ENCODE measurements around the gene CNTNAP4.

The CNTNAP4 gene

DNA sequence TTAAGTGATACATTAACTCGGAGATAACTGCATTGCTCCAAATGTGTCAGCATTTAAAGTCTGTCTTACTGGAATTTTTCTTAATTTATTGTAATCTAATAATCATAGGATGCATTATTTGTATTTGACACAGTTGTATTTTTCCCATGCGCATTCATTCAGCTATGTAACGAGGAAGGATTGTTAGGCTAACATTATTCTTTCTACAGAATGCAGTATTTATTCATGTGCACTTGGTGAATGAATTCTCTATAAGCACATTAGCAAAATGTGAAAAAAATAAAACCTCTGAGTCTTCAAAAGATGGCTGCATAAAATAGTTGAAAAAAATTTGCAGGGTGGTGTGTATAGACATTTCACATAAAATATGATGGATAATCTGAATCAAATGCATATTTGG lies 168.6 kb downstream of the CNTNAP4 start:
- Histone ChIP-seq H3K27me3 (ENCODE audit: control insufficient read depth in 5 of 5, insufficient read depth in 4 of 5, low read length in 5 of 5) (no peaks in the 10 kb centered on the region), H3K4me1 (ENCODE audit: control insufficient read depth in 5 of 5, insufficient read depth in 5 of 5, low read length in 5 of 5) (no peaks in the 10 kb centered on the region), H3K36me3 (ENCODE audit: control insufficient read depth in 5 of 5, insufficient read depth in 5 of 5, low read length in 5 of 5) (no peaks in the 10 kb centered on the region)

GRCh38 chr16:76446251-76446650 lies 169.1 kb downstream of the CNTNAP4 start:
- Histone ChIP-seq H3K9ac (ENCODE audit: low read length in 5 of 5) (no peak overlapping the region), H3K27ac (ENCODE audit: low read depth, low read length) (no peak overlapping the region), H3K27me3 (ENCODE audit: control insufficient read depth in 5 of 5, insufficient read depth in 4 of 5, low read length in 5 of 5) (no peaks in the 10 kb centered on the region), H3K4me1 (ENCODE audit: control insufficient read depth in 5 of 5, insufficient read depth in 5 of 5, low read length in 5 of 5) (no peaks in the 10 kb centered on the region), H3K9me3 (ENCODE audit: control insufficient read depth in 5 of 5, low read length in 5 of 5) (peaks cover 0 to 3% (median 0%) of the 10 kb centered on the region in 5 donors), H3K4me3 (ENCODE audit: low read depth in 1 of 5, low read length in 5 of 5) (no peak overlapping the region), H3K36me3 (ENCODE audit: control insufficient read depth in 5 of 5, insufficient read depth in 5 of 5, low read length in 5 of 5) (no peaks in the 10 kb centered on the region)

More for the DNA sequence above, 168.6 kb downstream of the CNTNAP4 start:
- no peak overlapping the region for H3K27ac ChIP-seq (ENCODE audit: low read depth, low read length)
- H3K9ac ChIP-seq (ENCODE audit: low read length in 5 of 5) = no peak overlapping the region
- H3K9me3 ChIP-seq (ENCODE audit: control insufficient read depth in 5 of 5, low read length in 5 of 5) = peaks cover 0 to 3% (median 0%) of the 10 kb centered on the region in 5 donors
- H3K4me3 ChIP-seq (ENCODE audit: low read depth in 1 of 5, low read length in 5 of 5) = no peak overlapping the region

GRCh38 chr16:76450890-76451289 lies 173.7 kb downstream of the CNTNAP4 start:
- no peaks in the 10 kb centered on the region for H3K4me1 ChIP-seq (ENCODE audit: control insufficient read depth in 5 of 5, insufficient read depth in 5 of 5, low read length in 5 of 5)
- no peak overlapping the region for H3K9ac ChIP-seq (ENCODE audit: low read length in 5 of 5)
- H3K27me3 ChIP-seq (ENCODE audit: control insufficient read depth in 5 of 5, insufficient read depth in 4 of 5, low read length in 5 of 5) = no peaks in the 10 kb centered on the region
- no peaks in the 10 kb centered on the region for H3K9me3 ChIP-seq (ENCODE audit: control insufficient read depth in 5 of 5, low read length in 5 of 5)
- H3K36me3 ChIP-seq (ENCODE audit: control insufficient read depth in 5 of 5, insufficient read depth in 5 of 5, low read length in 5 of 5) = no peaks in the 10 kb centered on the region
- H3K4me3 ChIP-seq (ENCODE audit: low read depth in 1 of 5, low read length in 5 of 5) = no peak overlapping the region
- no peak overlapping the region for H3K27ac ChIP-seq (ENCODE audit: low read depth, low read length)

GRCh38 chr16:76455257-76455656 lies 178.1 kb downstream of the CNTNAP4 start:
- Histone ChIP-seq H3K27me3 (ENCODE audit: control insufficient read depth in 5 of 5, insufficient read depth in 4 of 5, low read length in 5 of 5) (no peaks in the 10 kb centered on the region), H3K4me3 (ENCODE audit: low read depth in 1 of 5, low read length in 5 of 5) (no peak overlapping the region), H3K4me1 (ENCODE audit: control insufficient read depth in 5 of 5, insufficient read depth in 5 of 5, low read length in 5 of 5) (no peaks in the 10 kb centered on the region), H3K9me3 (ENCODE audit: control insufficient read depth in 5 of 5, low read length in 5 of 5) (no peaks in the 10 kb centered on the region), H3K9ac (ENCODE audit: low read length in 5 of 5) (no peak overlapping the region), H3K27ac (ENCODE audit: low read depth, low read length) (no peak overlapping the region), H3K36me3 (ENCODE audit: control insufficient read depth in 5 of 5, insufficient read depth in 5 of 5, low read length in 5 of 5) (no peaks in the 10 kb centered on the region)

DNA sequence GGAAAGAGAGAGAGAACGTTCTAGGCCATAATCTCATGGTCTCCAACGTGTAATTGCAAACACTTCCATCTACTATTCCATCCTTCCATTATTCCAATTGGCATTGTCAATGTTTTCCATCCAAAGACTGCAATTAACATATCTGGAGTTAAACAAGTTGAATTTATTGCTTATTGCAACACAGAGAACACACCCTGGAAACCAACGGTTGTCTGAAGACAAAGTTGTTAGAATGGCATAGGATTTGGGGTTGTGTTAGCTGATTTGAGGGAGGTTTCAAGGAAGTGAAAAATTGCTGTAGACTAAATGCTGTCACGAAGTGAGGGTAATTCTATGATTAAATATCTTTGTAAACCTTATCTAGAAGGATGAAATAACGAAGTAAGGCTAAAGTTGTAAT lies 178.8 kb downstream of the CNTNAP4 start:
- Histone ChIP-seq H3K4me1 (ENCODE audit: control insufficient read depth in 5 of 5, insufficient read depth in 5 of 5, low read length in 5 of 5) (no peaks in the 10 kb centered on the region), H3K9ac (ENCODE audit: low read length in 5 of 5) (no peak overlapping the region), H3K27me3 (ENCODE audit: control insufficient read depth in 5 of 5, insufficient read depth in 4 of 5, low read length in 5 of 5) (no peaks in the 10 kb centered on the region), H3K36me3 (ENCODE audit: control insufficient read depth in 5 of 5, insufficient read depth in 5 of 5, low read length in 5 of 5) (no peaks in the 10 kb centered on the region), H3K27ac (ENCODE audit: low read depth, low read length) (no peak overlapping the region), H3K9me3 (ENCODE audit: control insufficient read depth in 5 of 5, low read length in 5 of 5) (no peaks in the 10 kb centered on the region), H3K4me3 (ENCODE audit: low read depth in 1 of 5, low read length in 5 of 5) (no peak overlapping the region)

GRCh38 chr16:76459111-76459510 lies 181.9 kb downstream of the CNTNAP4 start:
- Histone ChIP-seq H3K27ac (ENCODE audit: low read depth, low read length) (no peak overlapping the region), H3K9me3 (ENCODE audit: control insufficient read depth in 5 of 5, low read length in 5 of 5) (no peaks in the 10 kb centered on the region), H3K27me3 (ENCODE audit: control insufficient read depth in 5 of 5, insufficient read depth in 4 of 5, low read length in 5 of 5) (no peaks in the 10 kb centered on the region), H3K4me1 (ENCODE audit: control insufficient read depth in 5 of 5, insufficient read depth in 5 of 5, low read length in 5 of 5) (no peaks in the 10 kb centered on the region), H3K36me3 (ENCODE audit: control insufficient read depth in 5 of 5, insufficient read depth in 5 of 5, low read length in 5 of 5) (no peaks in the 10 kb centered on the region), H3K9ac (ENCODE audit: low read length in 5 of 5) (no peak overlapping the region), H3K4me3 (ENCODE audit: low read depth in 1 of 5, low read length in 5 of 5) (no peak overlapping the region)

GRCh38 chr16:76461836-76462235 lies 184.6 kb downstream of the CNTNAP4 start:
- no peak overlapping the region for H3K9ac ChIP-seq (ENCODE audit: low read length in 5 of 5)
- H3K9me3 ChIP-seq (ENCODE audit: control insufficient read depth in 5 of 5, low read length in 5 of 5) = no peaks in the 10 kb centered on the region
- H3K4me1 ChIP-seq (ENCODE audit: control insufficient read depth in 5 of 5, insufficient read depth in 5 of 5, low read length in 5 of 5) = no peaks in the 10 kb centered on the region
- H3K27ac ChIP-seq (ENCODE audit: low read depth, low read length) = no peak overlapping the region
- H3K36me3 ChIP-seq (ENCODE audit: control insufficient read depth in 5 of 5, insufficient read depth in 5 of 5, low read length in 5 of 5) = no peaks in the 10 kb centered on the region
- H3K27me3 ChIP-seq (ENCODE audit: control insufficient read depth in 5 of 5, insufficient read depth in 4 of 5, low read length in 5 of 5) = no peaks in the 10 kb centered on the region
- H3K4me3 ChIP-seq (ENCODE audit: low read depth in 1 of 5, low read length in 5 of 5) = no peak overlapping the region

DNA sequence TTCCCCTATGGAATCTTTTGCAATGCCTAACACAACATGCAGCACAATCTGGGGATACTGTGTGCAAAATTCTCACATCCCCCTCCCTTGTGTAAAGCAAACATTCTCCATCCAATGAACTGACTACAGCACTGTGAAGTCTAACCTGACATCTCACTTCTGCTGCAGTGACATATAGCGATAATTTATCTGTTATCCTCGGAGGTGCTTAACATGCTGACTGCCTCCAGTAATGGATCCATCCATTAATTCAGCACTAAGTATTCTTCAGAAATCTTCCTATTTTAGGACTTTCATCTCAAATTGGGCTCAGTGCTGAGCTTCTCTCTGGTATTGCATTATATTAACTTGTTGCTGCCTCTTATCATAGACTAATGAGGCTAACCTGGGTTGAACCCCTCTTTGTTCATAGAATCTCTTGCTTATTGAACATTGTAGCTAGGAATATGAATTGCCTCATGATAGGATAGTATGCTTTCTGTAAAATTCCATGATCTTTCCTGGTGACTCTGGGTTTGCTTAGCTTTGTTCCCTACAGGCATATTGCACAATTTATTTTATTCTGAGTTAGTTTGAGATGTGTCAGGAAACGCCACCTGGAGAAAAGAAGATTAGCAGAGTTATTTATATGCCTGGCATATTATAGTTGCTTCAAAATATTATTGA lies 187.9 kb downstream of the CNTNAP4 start:
- H3K4me1 ChIP-seq (ENCODE audit: control insufficient read depth in 5 of 5, insufficient read depth in 5 of 5, low read length in 5 of 5) = no peaks in the 10 kb centered on the region
- no peak overlapping the region for H3K4me3 ChIP-seq (ENCODE audit: low read depth in 1 of 5, low read length in 5 of 5)
- H3K27me3 ChIP-seq (ENCODE audit: control insufficient read depth in 5 of 5, insufficient read depth in 4 of 5, low read length in 5 of 5) = no peaks in the 10 kb centered on the region
- H3K36me3 ChIP-seq (ENCODE audit: control insufficient read depth in 5 of 5, insufficient read depth in 5 of 5, low read length in 5 of 5) = no peaks in the 10 kb centered on the region
- no peak overlapping the region for H3K9ac ChIP-seq (ENCODE audit: low read length in 5 of 5)
- no peaks in the 10 kb centered on the region for H3K9me3 ChIP-seq (ENCODE audit: control insufficient read depth in 5 of 5, low read length in 5 of 5)
- H3K27ac ChIP-seq (ENCODE audit: low read depth, low read length) = no peak overlapping the region

GRCh38 chr16:76466871-76467270 lies 189.7 kb downstream of the CNTNAP4 start:
- Histone ChIP-seq H3K4me1 (ENCODE audit: control insufficient read depth in 5 of 5, insufficient read depth in 5 of 5, low read length in 5 of 5) (no peaks in the 10 kb centered on the region), H3K27me3 (ENCODE audit: control insufficient read depth in 5 of 5, insufficient read depth in 4 of 5, low read length in 5 of 5) (no peaks in the 10 kb centered on the region)

GRCh38 chr16:76474048-76474447 lies 196.8 kb downstream of the CNTNAP4 start:
- no peaks in the 10 kb centered on the region for H3K9me3 ChIP-seq (ENCODE audit: control insufficient read depth in 5 of 5, low read length in 5 of 5)
- H3K4me1 ChIP-seq (ENCODE audit: control insufficient read depth in 5 of 5, insufficient read depth in 5 of 5, low read length in 5 of 5) = no peaks in the 10 kb centered on the region
- no peaks in the 10 kb centered on the region for H3K36me3 ChIP-seq (ENCODE audit: control insufficient read depth in 5 of 5, insufficient read depth in 5 of 5, low read length in 5 of 5)
- no peaks in the 10 kb centered on the region for H3K27me3 ChIP-seq (ENCODE audit: control insufficient read depth in 5 of 5, insufficient read depth in 4 of 5, low read length in 5 of 5)
- no peak overlapping the region for H3K4me3 ChIP-seq (ENCODE audit: low read depth in 1 of 5, low read length in 5 of 5)
- H3K9ac ChIP-seq (ENCODE audit: low read length in 5 of 5) = no peak overlapping the region
- H3K27ac ChIP-seq (ENCODE audit: low read depth, low read length) = no peak overlapping the region

More at GRCh38 chr16:76466871-76467270, 189.7 kb downstream of the CNTNAP4 start:
- H3K27ac ChIP-seq (ENCODE audit: low read depth, low read length) = no peak overlapping the region
- H3K9ac ChIP-seq (ENCODE audit: low read length in 5 of 5) = no peak overlapping the region
- H3K4me3 ChIP-seq (ENCODE audit: low read depth in 1 of 5, low read length in 5 of 5) = no peak overlapping the region
- no peaks in the 10 kb centered on the region for H3K9me3 ChIP-seq (ENCODE audit: control insufficient read depth in 5 of 5, low read length in 5 of 5)
- H3K36me3 ChIP-seq (ENCODE audit: control insufficient read depth in 5 of 5, insufficient read depth in 5 of 5, low read length in 5 of 5) = no peaks in the 10 kb centered on the region
